WTC11 (cell line): ENCODE measurements around the gene MAPK9. TPM values are rescaled to one million over a fixed set of nuclear protein-coding genes. Genes with fewer than 3 reads are reported as not detected.

Experiments used
- ATAC-seq: fragments of 200-7000 bp; cut with Tn5 transposase; 2 replicates; pipeline ENCODE4 v1.10.0; 2021; ENCODE audit warnings: mild to moderate bottlenecking, moderate library complexity
- CTCF ChIA-PET: fragments of 300-600 bp; sonication (Branson Sonifier 250); formaldehyde crosslinking; loops from one replicate; lab custom pipeline; 2021; ENCODE audit warnings: antibody characterized with exemption; lab: Charles Lee
- POLR2A ChIA-PET: fragments of 350-600 bp; sonication (Branson Sonifier 250); formaldehyde crosslinking; loops from one replicate; lab custom pipeline; 2021; ENCODE audit warnings: antibody characterized with exemption; lab: Charles Lee
- DNase-seq: peaks from one replicate; pipeline ENCODE4 v3.0.0; 2021; ENCODE audit warnings: low spot score
- H3K27ac Mint-ChIP-seq: 2 replicates; pipeline ENCODE4 v1.8.0; 2021; ENCODE audit warnings: mixed read lengths
- H3K27me3 Mint-ChIP-seq: 2 replicates; pipeline ENCODE4 v1.8.0; 2021; ENCODE audit warnings: low read depth, mild to moderate bottlenecking, moderate library complexity, mixed read lengths
- H3K36me3 Mint-ChIP-seq: 2 replicates; pipeline ENCODE4 v1.8.0; 2021; ENCODE audit warnings: mixed read lengths
- H3K4me1 Mint-ChIP-seq: 2 replicates; pipeline ENCODE4 v1.8.0; 2022; ENCODE audit warnings: mixed read lengths
- H3K4me3 Mint-ChIP-seq: 2 replicates; pipeline ENCODE4 v1.8.0; 2021; ENCODE audit warnings: mild to moderate bottlenecking, moderate library complexity, mixed read lengths
- H3K9me3 Mint-ChIP-seq: 2 replicates; pipeline ENCODE4 v1.8.0; 2021; ENCODE audit warnings: mixed read lengths
- ATF1 ChIP-seq: sonication (generic); formaldehyde crosslinking; IDR thresholded peaks from 2 replicates; pipeline ENCODE4 v1.8.1; 2023; ENCODE audit warnings: mild to moderate bottlenecking, moderate library complexity, missing genetic modification reagents
- CREB1 ChIP-seq: sonication (generic); formaldehyde crosslinking; IDR thresholded peaks from 2 replicates; pipeline ENCODE4 v1.8.0; 2023; ENCODE audit warnings: mild to moderate bottlenecking, missing genetic modification reagents
- ETV6 ChIP-seq: sonication (generic); formaldehyde crosslinking; IDR thresholded peaks from 2 replicates; pipeline ENCODE4 v1.8.1; 2022; ENCODE audit warnings: mild to moderate bottlenecking, missing genetic modification reagents
- FOXP1 ChIP-seq: sonication (generic); formaldehyde crosslinking; IDR thresholded peaks from 2 replicates; pipeline ENCODE4 v1.8.0; 2022; ENCODE audit warnings: missing genetic modification reagents, mild to moderate bottlenecking, moderate library complexity, borderline replicate concordance
- IRF2 ChIP-seq: sonication (generic); formaldehyde crosslinking; IDR thresholded peaks from 2 replicates; pipeline ENCODE4 v1.8.0; 2022; ENCODE audit warnings: low read depth, missing genetic modification reagents, borderline replicate concordance
- MXD4 ChIP-seq: fragments of 250-450 bp; sonication (Bioruptor Pico); IDR thresholded peaks from 2 replicates; pipeline ENCODE4 v1.8.0; 2021; ENCODE audit warnings: mild to moderate bottlenecking, moderate library complexity, borderline replicate concordance
- MYBL2 ChIP-seq: sonication (generic); formaldehyde crosslinking; IDR thresholded peaks from 2 replicates; pipeline ENCODE4 v1.8.1; 2023; ENCODE audit warnings: mild to moderate bottlenecking, moderate library complexity, missing genetic modification reagents
- NFYB ChIP-seq: sonication (generic); formaldehyde crosslinking; conservative IDR thresholded peaks from 2 replicates; pipeline ENCODE4 v1.8.0; 2022; ENCODE audit warnings: low read depth, missing genetic modification reagents
- NR2C2 ChIP-seq: sonication (generic); formaldehyde crosslinking; IDR thresholded peaks from 2 replicates; pipeline ENCODE4 v1.8.0; 2022; ENCODE audit warnings: mild to moderate bottlenecking, missing genetic modification reagents
- OVOL2 ChIP-seq: fragments of 250-450 bp; sonication (Bioruptor Pico); IDR thresholded peaks from 2 replicates; pipeline ENCODE4 v1.9.0; 2021; ENCODE audit warnings: mild to moderate bottlenecking, borderline replicate concordance
- PRRX2 ChIP-seq: fragments of 250-450 bp; sonication (Bioruptor Pico); IDR thresholded peaks from 2 replicates; pipeline ENCODE4 v1.8.0; 2021; ENCODE audit warnings: mild to moderate bottlenecking
- ZNF263 ChIP-seq: sonication (generic); formaldehyde crosslinking; IDR thresholded peaks from 2 replicates; pipeline ENCODE4 v1.8.1; 2022; ENCODE audit warnings: low read depth, mild to moderate bottlenecking, moderate library complexity, missing genetic modification reagents
- total RNA-seq: library from RNA; stranded (reverse); gene quantifications from 3 replicates; pipeline ENCODE4 v1.2.3, GENCODE V29; 2021
- TF ChIP-seq, protein P1 (sequence below): sonication (generic); formaldehyde crosslinking; IDR thresholded peaks from 2 replicates; pipeline ENCODE4 v1.8.1; 2023; ENCODE audit warnings: mild to moderate bottlenecking, missing genetic modification reagents, moderate library complexity
- TF ChIP-seq, protein P2 (sequence below): sonication (generic); formaldehyde crosslinking; IDR thresholded peaks from 2 replicates; pipeline ENCODE4 v1.8.1; 2022; ENCODE audit warnings: low read depth, missing genetic modification reagents, borderline replicate concordance
- TF ChIP-seq, protein P3 (sequence below): fragments of 250-450 bp; sonication (Bioruptor Pico); IDR thresholded peaks from 2 replicates; pipeline ENCODE4 v1.9.0; 2021; ENCODE audit warnings: mild to moderate bottlenecking
- TF ChIP-seq, protein P4 (sequence below): fragments of 250-450 bp; sonication (Bioruptor Pico); IDR thresholded peaks from 2 replicates; pipeline ENCODE4 v2.1.2; 2022; ENCODE audit warnings: mild to moderate bottlenecking, moderate library complexity

Gene MAPK9
- total RNA-seq, 1 experiment from 2014 or later: 42.9 TPM

DNA sequence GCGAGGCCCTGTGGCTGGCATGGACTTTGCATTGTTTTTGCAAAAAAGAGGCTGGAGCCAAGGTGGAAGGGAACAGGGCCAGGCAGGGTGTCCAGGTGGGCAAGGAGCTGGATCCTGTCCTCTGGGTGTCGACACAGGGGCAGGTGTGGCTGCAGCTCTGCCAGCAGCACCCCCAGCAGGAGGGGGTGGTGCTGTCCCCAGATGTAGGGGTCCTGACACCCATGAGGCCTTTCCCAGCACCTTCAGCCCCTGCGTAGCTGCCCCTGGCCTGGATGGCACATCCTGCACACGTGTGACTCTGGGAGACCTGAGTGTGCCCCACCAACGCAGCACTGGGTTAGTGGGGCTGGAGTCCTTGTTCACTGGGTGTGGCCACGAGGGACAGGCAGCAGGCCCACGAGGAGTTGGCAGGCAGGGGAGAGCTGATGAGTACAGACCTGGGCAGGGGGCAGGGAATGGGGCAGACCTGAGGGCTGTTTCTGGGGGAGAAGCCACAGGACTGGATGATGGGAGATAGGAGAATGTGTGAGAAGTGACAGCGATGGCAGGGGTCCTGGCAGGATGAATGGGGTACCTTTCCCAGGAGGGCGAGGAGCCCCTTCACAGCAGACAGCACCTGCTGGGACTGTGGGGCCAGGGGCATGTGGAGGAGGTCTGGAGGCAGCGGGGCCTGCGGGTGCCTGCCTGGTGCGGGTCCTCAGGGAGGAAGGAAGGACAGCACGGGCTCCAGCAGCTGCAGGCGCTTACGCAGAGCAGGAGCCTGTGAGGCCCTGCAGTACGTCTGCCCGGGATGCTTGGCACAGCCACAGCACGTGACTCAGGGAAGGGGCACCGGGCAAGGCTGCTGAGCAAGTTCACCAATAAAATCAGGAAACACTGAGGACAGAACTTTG lies 79.3 kb downstream of the MAPK9 start:
- peak overlapping the region; percentile 15; the same call in 1 of the 2 replicates for H3K27ac Mint-ChIP-seq
- POLR2A ChIA-PET: no interaction called here
- H3K36me3 Mint-ChIP-seq: no peaks in the 10 kb centered on the region
- no peak for ATAC-seq
- no peak overlapping the region for H3K4me3 Mint-ChIP-seq
- peaks cover 27% of the 10 kb centered on the region for H3K27me3 Mint-ChIP-seq
- peaks cover 10% of the 10 kb centered on the region for H3K4me1 Mint-ChIP-seq
- peaks cover 4% of the 10 kb centered on the region; the same call in 1 of the 2 replicates for H3K9me3 Mint-ChIP-seq
- CTCF ChIA-PET: no interaction called here
- no peak for DNase-seq
- TF ChIP-seq, protein P1, sequence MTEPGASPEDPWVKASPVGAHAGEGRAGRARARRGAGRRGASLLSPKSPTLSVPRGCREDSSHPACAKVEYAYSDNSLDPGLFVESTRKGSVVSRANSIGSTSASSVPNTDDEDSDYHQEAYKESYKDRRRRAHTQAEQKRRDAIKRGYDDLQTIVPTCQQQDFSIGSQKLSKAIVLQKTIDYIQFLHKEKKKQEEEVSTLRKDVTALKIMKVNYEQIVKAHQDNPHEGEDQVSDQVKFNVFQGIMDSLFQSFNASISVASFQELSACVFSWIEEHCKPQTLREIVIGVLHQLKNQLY (CRISPR knock-in tag): no peak
- TF ChIP-seq, protein P2, sequence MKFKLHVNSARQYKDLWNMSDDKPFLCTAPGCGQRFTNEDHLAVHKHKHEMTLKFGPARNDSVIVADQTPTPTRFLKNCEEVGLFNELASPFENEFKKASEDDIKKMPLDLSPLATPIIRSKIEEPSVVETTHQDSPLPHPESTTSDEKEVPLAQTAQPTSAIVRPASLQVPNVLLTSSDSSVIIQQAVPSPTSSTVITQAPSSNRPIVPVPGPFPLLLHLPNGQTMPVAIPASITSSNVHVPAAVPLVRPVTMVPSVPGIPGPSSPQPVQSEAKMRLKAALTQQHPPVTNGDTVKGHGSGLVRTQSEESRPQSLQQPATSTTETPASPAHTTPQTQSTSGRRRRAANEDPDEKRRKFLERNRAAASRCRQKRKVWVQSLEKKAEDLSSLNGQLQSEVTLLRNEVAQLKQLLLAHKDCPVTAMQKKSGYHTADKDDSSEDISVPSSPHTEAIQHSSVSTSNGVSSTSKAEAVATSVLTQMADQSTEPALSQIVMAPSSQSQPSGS (CRISPR knock-in tag): no peak
- TF ChIP-seq IRF2 (CRISPR knock-in tag) (no peak), FOXP1 (no peak), ATF1 (CRISPR knock-in tag) (no peak), NR2C2 (no peak), PRRX2 (CRISPR knock-in tag) (no peak), MYBL2 (no peak)

DNA sequence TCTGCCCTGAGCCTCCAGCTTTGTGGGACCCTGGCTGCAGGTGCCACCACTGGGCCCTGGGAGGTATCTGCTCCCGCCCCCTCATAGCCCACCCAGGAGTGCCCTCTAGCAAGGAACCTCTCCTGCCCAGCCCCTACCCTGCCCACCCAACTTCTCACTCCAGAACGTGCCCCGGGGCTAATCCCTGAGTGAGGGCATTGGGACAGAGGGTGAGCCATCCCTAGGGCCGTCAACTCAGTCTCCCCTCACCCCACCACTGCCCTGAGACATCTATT lies 80.2 kb downstream of the MAPK9 start:
- ChIA-PET CTCF (interaction anchor here (3.1 kb wide), 1 partner anchor 12 kb away, joined by 29 read pairs; no protein-coding TSS in a partner anchor), POLR2A (no interaction called here)
- ATAC-seq: no peak
- H3K4me3 Mint-ChIP-seq: no peak overlapping the region
- H3K9me3 Mint-ChIP-seq: peaks cover 4% of the 10 kb centered on the region; the same call in 1 of the 2 replicates
- no peaks in the 10 kb centered on the region for H3K36me3 Mint-ChIP-seq
- H3K27me3 Mint-ChIP-seq: peaks cover 32% of the 10 kb centered on the region
- peaks cover 10% of the 10 kb centered on the region for H3K4me1 Mint-ChIP-seq
- DNase-seq: no peak
- no peak overlapping the region for H3K27ac Mint-ChIP-seq
- TF ChIP-seq PRRX2 (CRISPR knock-in tag) (no peak), CREB1 (CRISPR knock-in tag) (no peak), MXD4 (no peak), OVOL2 (CRISPR knock-in tag) (no peak), NFYB (CRISPR knock-in tag) (no peak), ETV6 (CRISPR knock-in tag) (no peak), FOXP1 (no peak), ZNF263 (CRISPR knock-in tag) (no peak)
- TF ChIP-seq, protein P3, sequence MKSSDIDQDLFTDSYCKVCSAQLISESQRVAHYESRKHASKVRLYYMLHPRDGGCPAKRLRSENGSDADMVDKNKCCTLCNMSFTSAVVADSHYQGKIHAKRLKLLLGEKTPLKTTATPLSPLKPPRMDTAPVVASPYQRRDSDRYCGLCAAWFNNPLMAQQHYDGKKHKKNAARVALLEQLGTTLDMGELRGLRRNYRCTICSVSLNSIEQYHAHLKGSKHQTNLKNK (CRISPR knock-in tag): no peak

DNA sequence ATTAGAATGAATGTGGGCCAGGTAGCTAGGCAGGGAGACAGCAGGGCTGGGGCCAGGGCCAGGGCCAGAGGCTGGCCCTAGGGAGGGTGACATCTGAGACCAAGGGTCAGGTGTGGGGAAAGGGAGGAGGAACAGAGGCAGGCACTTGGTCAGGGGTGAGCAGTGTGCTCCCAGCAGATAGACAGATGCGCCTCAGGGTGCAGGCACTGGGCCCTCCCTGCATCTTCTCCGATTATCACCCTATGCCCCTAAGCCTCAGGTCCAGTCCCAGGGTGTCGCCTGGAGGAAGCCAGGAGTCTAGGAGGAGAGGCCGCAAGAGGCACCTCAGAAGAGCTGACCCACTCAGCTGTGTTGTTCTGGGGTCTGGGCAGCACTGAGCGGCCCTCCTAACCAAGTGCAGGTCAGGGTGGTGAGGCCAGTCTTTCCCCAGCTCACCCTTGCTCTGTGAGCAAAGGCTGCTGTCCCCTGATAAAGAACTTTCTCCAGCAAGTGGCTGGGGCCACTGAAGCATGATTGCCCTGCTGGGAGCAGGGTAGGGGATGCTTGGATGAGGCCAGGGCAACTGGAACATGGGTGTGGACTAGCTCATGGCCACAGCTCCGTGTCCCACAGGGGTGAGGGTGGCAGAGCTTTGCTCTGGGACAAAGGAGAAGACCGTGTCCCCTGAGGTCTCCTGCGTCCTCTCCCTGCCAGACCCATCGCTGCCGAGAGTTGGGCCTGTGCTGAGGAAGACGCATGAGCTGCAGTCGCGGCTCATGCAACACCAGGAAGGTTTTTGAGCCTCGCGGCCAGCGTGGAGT lies 80.7 kb downstream of the MAPK9 start:
- Mint-ChIP-seq H3K36me3 (no peaks in the 10 kb centered on the region), H3K27ac (no peak overlapping the region), H3K9me3 (peaks cover 4% of the 10 kb centered on the region; the same call in 1 of the 2 replicates), H3K27me3 (peaks cover 35% of the 10 kb centered on the region), H3K4me3 (no peak overlapping the region), H3K4me1 (peaks cover 10% of the 10 kb centered on the region)
- ATAC-seq: no peak
- no peak for DNase-seq
- ChIA-PET POLR2A (no interaction called here), CTCF (interaction anchor here (1.6 to 3.1 kb wide), 3 partner anchors 12 to 105 kb away, joined by 4 to 29 read pairs (median 8); no protein-coding TSS in a partner anchor)
- no peak for TF ChIP-seq CREB1 (CRISPR knock-in tag)
- TF ChIP-seq, protein P4, sequence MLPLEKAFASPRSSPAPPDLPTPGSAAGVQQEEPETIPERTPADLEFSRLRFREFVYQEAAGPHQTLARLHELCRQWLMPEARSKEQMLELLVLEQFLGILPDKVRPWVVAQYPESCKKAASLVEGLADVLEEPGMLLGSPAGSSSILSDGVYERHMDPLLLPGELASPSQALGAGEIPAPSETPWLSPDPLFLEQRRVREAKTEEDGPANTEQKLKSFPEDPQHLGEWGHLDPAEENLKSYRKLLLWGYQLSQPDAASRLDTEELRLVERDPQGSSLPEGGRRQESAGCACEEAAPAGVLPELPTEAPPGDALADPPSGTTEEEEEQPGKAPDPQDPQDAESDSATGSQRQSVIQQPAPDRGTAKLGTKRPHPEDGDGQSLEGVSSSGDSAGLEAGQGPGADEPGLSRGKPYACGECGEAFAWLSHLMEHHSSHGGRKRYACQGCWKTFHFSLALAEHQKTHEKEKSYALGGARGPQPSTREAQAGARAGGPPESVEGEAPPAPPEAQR: no peak
